HAP-1 (cell line): ENCODE data around the gene SSBP4.

ENCODE experiments used
- DNase-seq, 2 experiments: peaks; one replicate each; pipeline ENCODE4 v3.0.0-alpha.2; 2016 to 2020; ENCODE audit warnings: low spot score in 2 of 2
- H3K27me3 ChIP-seq: fragments of 250-450 bp; sonication (Bioruptor Pico); 2 replicates; pipeline ENCODE4 v1.5.1; 2020; ENCODE audit warnings: low read depth, mild to moderate bottlenecking, moderate library complexity
- H3K36me3 ChIP-seq: fragments of 250-450 bp; sonication (Bioruptor Pico); replicated peaks from 2 replicates; pipeline ENCODE4 v1.5.1; 2020; ENCODE audit warnings: mild to moderate bottlenecking
- H3K4me1 ChIP-seq: fragments of 250-450 bp; sonication (Bioruptor Pico); 2 replicates; pipeline ENCODE4 v1.5.1; 2020; ENCODE audit warnings: mild to moderate bottlenecking
- H3K4me3 ChIP-seq: fragments of 250-450 bp; sonication (Bioruptor Pico); 2 replicates; pipeline ENCODE4 v1.5.1; 2020; ENCODE audit warnings: mild to moderate bottlenecking, moderate library complexity
- H3K9me3 ChIP-seq: fragments of 250-450 bp; sonication (Bioruptor Pico); 2 replicates; pipeline ENCODE4 v1.5.1; 2020; ENCODE audit warnings: mild to moderate bottlenecking, moderate library complexity
- in situ Hi-C: fragments of 300-500 bp; cut with MboI; formaldehyde crosslinking; loops from 3 replicates; pipeline ENCODE4 v1.14.3; 2020; ENCODE audit warnings: low sequenced_read_pairs, inconsistent platforms, mixed read lengths

Gene SSBP4

DNA sequence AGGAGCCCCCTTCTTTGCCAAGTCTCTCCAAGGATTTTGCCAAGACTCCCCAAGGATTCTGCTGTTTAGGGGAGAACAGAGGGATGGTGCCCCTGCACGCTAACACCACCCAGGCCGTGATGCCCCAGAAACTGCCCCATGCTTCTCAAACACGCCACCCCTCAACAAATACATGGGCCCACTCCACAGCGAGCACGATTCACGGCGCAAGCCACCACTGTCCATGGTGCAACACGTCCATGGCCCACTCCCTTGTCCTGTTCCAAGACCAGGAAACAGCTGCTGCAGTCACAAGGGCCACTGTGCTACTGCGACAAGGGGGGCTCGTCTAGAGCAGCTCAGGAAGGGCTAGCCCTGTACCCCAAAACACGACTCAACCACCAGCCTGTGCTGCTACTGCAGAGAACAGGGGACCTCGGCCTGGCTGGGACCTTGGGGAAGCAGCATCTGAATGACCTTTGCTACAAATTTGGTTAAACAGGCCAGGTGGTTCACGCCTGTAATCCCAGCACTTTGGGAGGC lies 55.2 kb downstream of the SSBP4 start:
- Histone ChIP-seq H3K4me3 (no peak overlapping the region), H3K27me3 (no peaks in the 10 kb centered on the region), H3K4me1 (no peaks in the 10 kb centered on the region), H3K9me3 (no peaks in the 10 kb centered on the region), H3K36me3 (no peaks in the 10 kb centered on the region)
- DNase-seq: no peak
- in situ Hi-C loops: no loop called here

DNA sequence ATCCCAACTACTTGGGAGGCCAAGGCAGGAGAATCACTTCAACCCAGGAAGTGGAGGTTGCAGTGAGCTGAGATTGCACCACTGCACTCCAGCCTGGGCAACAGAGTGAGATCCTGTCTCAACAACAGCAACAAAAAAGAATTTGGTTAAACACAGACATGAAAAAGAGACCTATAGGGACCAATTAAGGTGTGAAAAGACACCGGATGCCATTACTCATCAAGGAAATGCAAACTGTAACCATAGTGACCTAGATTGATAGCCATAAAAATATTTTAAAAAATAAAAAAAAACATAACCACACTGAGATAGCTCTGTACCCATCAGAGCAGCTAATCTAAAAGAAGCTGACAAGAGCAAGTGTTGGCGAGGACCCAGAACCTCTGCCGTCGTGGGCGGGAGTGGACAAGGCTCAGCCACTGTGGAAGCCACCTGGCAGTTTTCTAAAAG lies 55.8 kb downstream of the SSBP4 start:
- Histone ChIP-seq H3K4me3 (no peak overlapping the region), H3K4me1 (no peaks in the 10 kb centered on the region), H3K36me3 (no peaks in the 10 kb centered on the region), H3K27me3 (no peaks in the 10 kb centered on the region), H3K9me3 (no peaks in the 10 kb centered on the region)
- in situ Hi-C loops: no loop called here
- no peak for DNase-seq

DNA sequence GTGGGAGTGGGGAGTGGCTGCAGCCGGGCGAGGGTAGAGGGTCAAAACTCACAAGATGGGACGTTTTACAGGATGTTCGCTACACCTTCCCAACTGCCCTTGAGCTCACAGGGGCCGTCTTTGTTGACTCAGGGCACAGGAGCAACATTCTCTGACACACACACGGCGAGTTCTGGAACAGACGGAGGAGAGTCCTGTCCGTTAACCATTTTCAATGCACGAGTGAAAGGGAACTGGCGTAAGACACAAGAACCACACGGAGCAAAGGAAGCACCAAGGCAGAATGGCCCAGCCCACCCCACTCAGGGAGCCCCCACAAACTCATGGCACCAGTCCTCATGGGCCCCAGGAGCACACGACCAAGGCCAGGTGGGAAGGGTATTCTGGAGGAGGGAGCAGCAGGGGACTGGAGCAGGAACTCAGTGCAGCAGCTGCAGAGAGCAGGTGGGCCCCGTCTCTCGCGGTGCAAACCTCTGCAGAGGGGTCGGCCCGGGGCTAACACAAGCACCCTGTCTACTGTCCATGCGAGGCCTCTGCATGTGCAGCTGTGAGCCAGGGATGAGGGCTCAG lies 56.6 kb downstream of the SSBP4 start:
- no peak for DNase-seq
- Histone ChIP-seq H3K4me1 (no peaks in the 10 kb centered on the region), H3K9me3 (no peaks in the 10 kb centered on the region), H3K27me3 (no peaks in the 10 kb centered on the region), H3K36me3 (no peaks in the 10 kb centered on the region), H3K4me3 (no peak overlapping the region)
- in situ Hi-C loops: no loop called here

DNA sequence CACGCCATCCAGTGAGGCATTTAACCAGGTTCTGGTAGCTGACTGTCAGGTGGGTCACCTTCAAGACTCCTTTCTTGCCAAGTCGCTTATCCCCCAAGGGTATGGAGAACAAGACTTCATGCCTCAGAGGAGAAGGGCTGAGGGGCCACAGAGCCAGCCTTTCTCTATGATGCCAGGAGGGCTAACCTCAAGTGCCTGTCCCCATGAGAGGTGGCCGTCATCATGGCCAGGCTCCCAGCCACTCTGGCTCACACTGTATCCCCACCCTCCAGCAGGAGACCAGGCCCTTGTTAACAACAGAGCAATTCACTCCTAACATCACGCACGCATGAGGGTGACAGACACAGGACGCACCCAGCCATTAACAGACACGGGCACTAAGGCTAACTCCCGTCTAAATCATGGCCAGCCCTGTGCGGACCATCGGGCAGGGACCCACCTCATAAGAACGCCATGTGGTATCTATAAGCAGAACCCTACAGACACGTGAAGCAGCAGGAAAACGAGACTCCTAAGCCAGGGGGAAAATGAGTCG lies 57.4 kb downstream of the SSBP4 start:
- no peak for DNase-seq
- Histone ChIP-seq H3K4me1 (no peaks in the 10 kb centered on the region), H3K36me3 (no peaks in the 10 kb centered on the region), H3K9me3 (no peaks in the 10 kb centered on the region), H3K4me3 (no peak overlapping the region), H3K27me3 (no peaks in the 10 kb centered on the region)
- in situ Hi-C loops: no loop called here

DNA sequence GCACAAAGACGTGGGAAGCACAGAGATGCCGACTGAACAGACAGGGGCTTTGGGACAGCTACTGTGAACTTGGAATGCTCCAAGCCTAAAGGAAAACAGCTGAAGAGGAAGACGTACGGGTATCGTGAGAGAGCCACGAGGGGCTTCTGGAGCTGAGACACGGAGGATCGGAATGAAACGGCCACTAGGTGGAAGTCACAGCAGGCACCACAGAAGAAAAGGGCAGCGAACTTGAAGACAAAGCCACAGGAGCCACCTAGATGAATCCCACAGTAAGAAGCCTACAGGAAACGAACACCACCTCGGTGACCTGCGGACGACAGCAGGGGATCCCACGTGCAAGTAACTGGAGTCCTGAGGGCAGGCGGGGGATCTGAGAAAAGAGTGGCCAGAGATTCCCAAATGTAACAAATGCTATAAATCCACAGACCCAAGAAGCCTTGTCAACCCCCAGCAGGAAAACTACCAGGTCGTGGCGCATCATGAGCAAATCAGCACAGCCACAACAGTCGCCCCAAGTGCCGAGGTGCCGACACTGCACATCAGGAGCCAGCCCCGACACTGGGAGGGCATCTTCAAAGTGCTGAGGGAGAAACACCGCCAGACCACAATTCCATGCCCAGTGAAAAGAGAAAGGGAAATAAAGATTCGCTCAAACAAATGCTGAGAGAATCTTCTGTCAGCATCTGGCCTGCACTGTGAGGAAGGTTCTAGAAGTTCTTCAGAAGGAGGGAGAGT lies 58.0 kb downstream of the SSBP4 start:
- H3K36me3 ChIP-seq: no peaks in the 10 kb centered on the region
- H3K9me3 ChIP-seq: no peaks in the 10 kb centered on the region
- no peaks in the 10 kb centered on the region for H3K4me1 ChIP-seq
- H3K4me3 ChIP-seq: no peak overlapping the region
- in situ Hi-C loops: no loop called here
- no peak for DNase-seq
- H3K27me3 ChIP-seq: no peaks in the 10 kb centered on the region

DNA sequence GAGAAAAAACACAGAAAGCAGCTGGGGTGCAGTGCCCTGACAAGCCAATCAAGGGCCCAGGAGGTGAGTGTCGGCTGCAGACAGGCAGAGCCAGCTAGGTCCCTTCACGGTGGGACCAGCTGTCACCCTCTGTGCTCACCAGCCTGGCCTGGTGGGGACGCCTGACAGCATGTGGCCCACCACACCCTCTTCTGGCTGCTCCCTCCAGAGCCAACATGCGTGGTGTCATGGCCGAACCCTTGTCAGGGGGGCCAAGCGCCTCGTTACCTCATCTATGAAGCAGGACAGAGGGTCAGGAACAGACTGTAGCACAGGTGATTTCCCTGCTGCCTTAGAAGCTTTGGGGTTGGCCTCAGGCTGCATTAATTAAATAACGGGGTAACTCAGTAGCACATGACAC lies 58.8 kb downstream of the SSBP4 start:
- H3K36me3 ChIP-seq: no peaks in the 10 kb centered on the region
- no peaks in the 10 kb centered on the region for H3K27me3 ChIP-seq
- no peaks in the 10 kb centered on the region for H3K4me1 ChIP-seq
- no peak for DNase-seq
- no peak overlapping the region for H3K4me3 ChIP-seq
- no peaks in the 10 kb centered on the region for H3K9me3 ChIP-seq
- in situ Hi-C loops: no loop called here

DNA sequence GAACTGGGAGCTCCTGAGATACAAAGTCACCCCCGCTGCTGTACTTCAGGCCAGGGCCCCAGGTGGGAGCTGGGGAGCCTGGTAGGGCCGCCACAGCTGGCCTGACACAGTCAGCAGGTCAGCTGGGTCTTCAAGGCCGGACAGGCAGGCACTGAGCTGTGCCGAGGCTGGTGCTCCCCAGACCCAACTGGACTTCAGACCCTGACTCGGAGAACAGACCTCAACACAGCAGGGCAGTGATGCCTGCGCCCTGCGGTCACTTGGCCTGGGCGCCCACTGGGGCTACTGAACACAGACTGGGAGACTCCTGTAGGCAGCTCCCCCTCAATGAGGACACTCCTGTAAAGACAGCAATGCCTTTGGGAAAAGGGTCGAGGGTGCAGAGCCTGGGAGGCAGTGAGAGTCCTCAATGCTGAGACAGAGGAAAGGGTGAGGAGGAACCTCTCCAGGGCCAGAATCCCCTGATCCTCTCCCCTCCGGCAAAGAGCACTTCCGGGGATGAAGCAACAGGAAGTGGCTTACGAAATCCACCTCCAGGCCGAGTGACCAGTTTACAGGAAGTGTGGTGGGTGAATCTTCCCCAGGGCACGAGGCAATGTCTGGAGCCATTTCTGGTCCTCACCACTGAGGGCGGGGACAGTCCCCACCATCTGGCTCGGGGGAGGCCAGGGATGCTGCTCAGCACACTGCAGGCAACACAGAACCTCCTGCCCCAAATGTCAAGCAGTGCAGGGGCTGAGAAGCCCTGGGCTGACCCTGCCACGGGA lies 59.5 kb downstream of the SSBP4 start:
- no peaks in the 10 kb centered on the region for H3K27me3 ChIP-seq
- DNase-seq: no peak
- no peak overlapping the region for H3K4me3 ChIP-seq
- in situ Hi-C loops: no loop called here
- H3K9me3 ChIP-seq: no peaks in the 10 kb centered on the region
- H3K36me3 ChIP-seq: no peaks in the 10 kb centered on the region
- no peaks in the 10 kb centered on the region for H3K4me1 ChIP-seq

DNA sequence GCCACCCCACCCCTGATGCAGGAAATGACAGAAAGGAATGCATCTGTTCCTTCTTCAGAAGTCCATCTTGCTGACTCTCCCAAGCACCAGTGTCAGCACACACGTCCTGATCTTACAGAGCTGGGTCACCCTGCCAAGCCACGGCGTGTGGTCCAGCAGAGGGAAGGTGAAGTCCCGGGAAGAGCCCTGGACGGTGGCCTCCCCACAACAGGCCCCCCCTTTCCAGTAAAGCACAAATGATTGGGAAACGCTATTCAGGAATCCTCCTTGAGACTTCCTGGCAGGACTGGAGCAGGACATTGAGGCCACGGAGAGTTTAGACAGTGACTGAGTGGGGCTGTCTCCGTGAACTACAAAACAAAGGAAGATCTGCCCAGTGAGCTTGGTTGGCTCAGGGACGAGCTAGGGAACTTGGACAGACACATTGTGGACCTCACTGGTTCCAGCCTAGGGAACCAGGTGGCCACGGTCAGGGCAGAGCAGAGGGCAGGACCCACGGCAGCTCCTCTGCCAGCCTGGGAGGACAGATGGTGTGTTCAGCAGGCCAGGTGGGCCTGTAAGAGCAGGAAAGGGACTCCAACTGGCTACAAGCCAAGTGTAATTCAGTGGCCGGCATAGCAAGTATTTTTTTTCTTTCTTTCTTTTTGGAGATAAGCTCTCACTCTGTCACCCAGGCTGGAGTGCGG lies 61.0 kb downstream of the SSBP4 start:
- in situ Hi-C loops: no loop called here
- Histone ChIP-seq H3K36me3 (no peaks in the 10 kb centered on the region), H3K27me3 (no peaks in the 10 kb centered on the region), H3K4me3 (no peak overlapping the region), H3K4me1 (no peaks in the 10 kb centered on the region), H3K9me3 (no peaks in the 10 kb centered on the region)
- DNase-seq: no peak

DNA sequence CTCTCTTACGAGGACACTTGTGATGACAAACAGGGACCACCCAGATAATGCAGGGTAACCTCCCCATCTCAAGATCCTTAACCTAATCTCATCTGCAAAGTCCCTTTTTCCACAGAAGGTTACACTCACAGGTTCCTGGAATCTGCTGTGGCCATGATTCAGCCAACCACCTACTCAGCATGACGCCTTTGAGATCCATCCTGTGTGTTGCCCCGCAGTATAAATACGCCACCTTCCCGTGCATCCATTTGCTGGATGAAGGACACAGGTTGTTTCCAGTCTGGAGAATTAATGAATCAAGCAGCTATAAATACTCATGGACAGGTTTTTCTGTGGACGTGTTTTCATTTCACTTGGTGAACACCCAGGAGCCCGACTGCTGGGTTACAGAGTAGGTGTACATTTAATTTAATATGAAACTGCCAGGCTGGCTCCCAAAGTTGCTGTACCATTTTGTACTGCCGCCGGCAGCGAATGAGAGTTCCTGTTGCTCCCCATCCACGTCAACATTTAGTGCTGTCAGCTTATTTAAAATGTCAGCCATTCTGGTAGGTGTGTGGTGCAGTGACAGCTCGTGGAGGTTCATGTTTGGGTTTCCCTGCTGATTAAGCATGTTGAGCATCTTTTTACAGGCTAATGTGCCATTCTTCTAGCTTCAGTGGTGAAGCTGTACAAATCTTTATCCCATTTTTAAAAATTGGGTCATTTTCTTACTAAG lies 62.5 kb downstream of the SSBP4 start:
- Histone ChIP-seq H3K9me3 (no peaks in the 10 kb centered on the region), H3K4me1 (no peaks in the 10 kb centered on the region), H3K4me3 (no peak overlapping the region), H3K36me3 (no peaks in the 10 kb centered on the region), H3K27me3 (no peaks in the 10 kb centered on the region)
- in situ Hi-C loops: no loop called here
- no peak for DNase-seq

DNA sequence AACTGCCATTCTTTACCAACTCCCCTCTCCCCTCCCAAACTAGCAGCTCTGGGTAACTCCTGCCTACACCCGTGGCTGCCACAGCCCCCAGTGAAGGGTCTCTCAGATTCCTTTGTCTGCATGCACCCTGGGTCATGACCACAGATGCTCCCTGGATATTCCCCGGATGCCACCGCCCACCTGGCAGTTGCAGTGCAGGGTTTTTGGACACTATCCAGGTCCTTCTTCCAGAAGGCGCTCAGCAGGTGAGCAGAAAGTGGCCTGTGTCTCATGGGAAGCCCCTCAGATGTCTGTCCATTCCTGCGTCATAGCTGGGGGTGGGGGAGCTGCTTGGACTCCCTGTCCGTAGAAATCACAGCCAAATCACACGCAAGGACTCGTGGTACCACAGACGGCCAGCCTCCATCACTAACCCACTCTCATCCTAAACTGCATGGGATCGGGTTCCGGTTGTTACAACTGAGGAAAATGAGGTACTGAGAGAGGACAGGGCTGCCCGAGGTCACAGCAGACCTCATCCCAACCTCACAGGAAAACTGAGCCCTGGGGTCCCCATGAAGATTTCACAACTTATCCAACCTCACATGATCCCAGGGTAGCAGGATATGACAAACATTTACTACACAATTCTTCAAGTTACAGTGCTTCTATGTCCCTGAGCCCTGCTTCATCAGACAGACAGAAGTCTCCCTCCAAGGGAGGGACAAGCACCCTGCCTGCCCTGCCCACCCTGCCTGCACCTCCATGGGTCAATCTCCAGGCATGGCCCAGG lies 64.1 kb downstream of the SSBP4 start:
- H3K9me3 ChIP-seq: no peaks in the 10 kb centered on the region
- no peak overlapping the region for H3K4me3 ChIP-seq
- in situ Hi-C loops: no loop called here
- DNase-seq: no peak
- no peaks in the 10 kb centered on the region for H3K27me3 ChIP-seq
- no peaks in the 10 kb centered on the region for H3K4me1 ChIP-seq
- no peaks in the 10 kb centered on the region for H3K36me3 ChIP-seq
